ENCODE results near the gene GOLGA8H. TPM values are rescaled to one million over a fixed set of nuclear protein-coding genes. Genes with fewer than 3 reads are reported as not detected.
"Not testable (repeated sequence)": the region's sequence is repeated elsewhere in the genome, so short reads cannot be mapped to it uniquely, and the experiment has no call there.

Gene GOLGA8H, protein sequence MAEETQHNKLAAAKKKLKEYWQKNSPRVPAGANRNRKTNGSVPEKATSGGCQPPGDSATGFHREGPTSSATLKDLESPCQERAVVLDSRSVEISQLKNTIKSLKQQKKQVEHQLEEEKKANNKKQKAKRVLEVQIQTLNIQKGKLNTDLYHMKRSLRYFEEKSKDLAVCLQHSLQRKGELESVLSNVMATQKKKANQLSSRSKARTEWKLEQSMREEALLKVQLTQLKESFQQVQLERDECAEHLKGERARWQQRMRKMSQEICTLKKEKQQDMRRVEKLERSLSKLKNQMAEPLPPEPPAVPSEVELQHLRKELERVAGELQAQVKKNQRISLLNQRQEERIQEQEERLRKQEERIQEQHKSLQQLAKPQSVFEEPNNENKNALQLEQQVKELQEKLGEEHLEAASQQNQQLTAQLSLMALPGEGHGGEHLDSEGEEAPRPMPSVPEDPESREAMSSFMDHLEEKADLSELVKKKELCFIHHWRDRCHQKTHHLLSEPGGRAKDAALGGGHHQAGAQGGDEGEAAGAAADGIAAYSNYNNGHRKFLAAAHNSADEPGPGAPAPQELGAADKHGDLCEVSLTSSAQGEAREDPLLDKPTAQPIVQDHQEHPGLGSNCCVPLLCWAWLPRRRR
- not detected in 2 replicates for total RNA-seq (2014; rRNA removed; shearing (Covaris generic); ENCODE audit: low replicate concordance)

DNA sequence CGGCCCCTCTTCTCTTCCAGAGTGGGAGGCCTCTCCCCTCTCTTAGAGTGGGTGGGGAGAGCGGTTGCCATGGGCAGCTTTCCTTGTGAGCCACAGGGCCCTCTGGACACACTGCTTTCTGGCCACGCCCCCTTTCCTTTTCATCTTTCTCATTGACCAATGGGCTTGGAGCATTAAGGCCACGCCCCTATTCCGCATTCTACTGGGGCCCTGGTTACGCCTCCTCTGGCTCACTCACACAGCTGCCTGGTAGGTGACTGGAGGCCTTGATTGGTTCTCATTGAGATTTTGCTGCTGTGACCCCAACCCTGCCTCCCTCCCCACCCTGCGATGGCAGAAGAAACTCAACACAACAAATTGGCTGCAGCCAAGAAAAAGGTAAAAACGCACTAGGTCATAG, at the start of gene GOLGA8H:
TSS of gene GOLGA8H (plus strand) at position 233 of the 400 bp plus-strand sequence. CDS start at position 331, 98 bp downstream.
- not testable (repeated sequence) for H3K9ac ChIP-seq (ENCODE audit: low read length); H3K4me2 ChIP-seq (ENCODE audit: low read depth, low read length, poor library complexity, severe bottlenecking); H3K4me3 ChIP-seq (ENCODE audit: low read length); H3K27ac ChIP-seq (ENCODE audit: low read length); H3K9me2 ChIP-seq (replicated peaks; ENCODE audit: insufficient read depth, low read length); H3K27me3 ChIP-seq (ENCODE audit: low read length); H4K20me1 ChIP-seq (ENCODE audit: insufficient read depth, low read depth, low read length); H3K9me3 ChIP-seq (ENCODE audit: low read length); H3K79me2 ChIP-seq (ENCODE audit: low read length); H2AFZ ChIP-seq (ENCODE audit: low read length); H3K36me3 ChIP-seq (ENCODE audit: insufficient read depth, low read length); H3K4me1 ChIP-seq (ENCODE audit: low read length)
- DNase-seq = peak; percentile 59

GRCh38 chr15:30566949-30567348, 36.9 kb upstream of the GOLGA8H start:
- H3K79me2 ChIP-seq (ENCODE audit: low read length); H3K4me1 ChIP-seq (ENCODE audit: low read length); H3K36me3 ChIP-seq (ENCODE audit: insufficient read depth, low read length); H3K4me2 ChIP-seq (ENCODE audit: low read depth, low read length, poor library complexity, severe bottlenecking); H3K27me3 ChIP-seq (ENCODE audit: low read length); H4K20me1 ChIP-seq (ENCODE audit: insufficient read depth, low read depth, low read length); H3K27ac ChIP-seq (ENCODE audit: low read length); H3K9me3 ChIP-seq (ENCODE audit: low read length); H3K9ac ChIP-seq (ENCODE audit: low read length); H2AFZ ChIP-seq (ENCODE audit: low read length); H3K4me3 ChIP-seq (ENCODE audit: low read length); H3K9me2 ChIP-seq (replicated peaks; ENCODE audit: insufficient read depth, low read length): not testable (repeated sequence)
- DNase-seq = peak; percentile 37

- H3K9me2 ChIP-seq (replicated peaks; ENCODE audit: insufficient read depth, low read length); H4K20me1 ChIP-seq (ENCODE audit: insufficient read depth, low read depth, low read length); H3K4me2 ChIP-seq (ENCODE audit: low read depth, low read length, poor library complexity, severe bottlenecking); H3K27ac ChIP-seq (ENCODE audit: low read length); H3K9ac ChIP-seq (ENCODE audit: low read length); DNase-seq; H3K4me1 ChIP-seq (ENCODE audit: low read length); H3K9me3 ChIP-seq (ENCODE audit: low read length); H2AFZ ChIP-seq (ENCODE audit: low read length); H3K4me3 ChIP-seq (ENCODE audit: low read length); H3K79me2 ChIP-seq (ENCODE audit: low read length); H3K27me3 ChIP-seq (ENCODE audit: low read length); H3K36me3 ChIP-seq (ENCODE audit: insufficient read depth, low read length): not testable (repeated sequence)
These were observed 30.8 kb upstream of the GOLGA8H start for GRCh38 chr15:30573012-30573491.

GRCh38 chr15:30579394-30579970, 24.3 kb upstream of the GOLGA8H start:
- H3K36me3 ChIP-seq (ENCODE audit: insufficient read depth, low read length); H4K20me1 ChIP-seq (ENCODE audit: insufficient read depth, low read depth, low read length); H3K9ac ChIP-seq (ENCODE audit: low read length); H3K4me1 ChIP-seq (ENCODE audit: low read length); H3K9me2 ChIP-seq (replicated peaks; ENCODE audit: insufficient read depth, low read length); H2AFZ ChIP-seq (ENCODE audit: low read length); H3K79me2 ChIP-seq (ENCODE audit: low read length); H3K27ac ChIP-seq (ENCODE audit: low read length); DNase-seq; H3K4me3 ChIP-seq (ENCODE audit: low read length); H3K4me2 ChIP-seq (ENCODE audit: low read depth, low read length, poor library complexity, severe bottlenecking); H3K27me3 ChIP-seq (ENCODE audit: low read length); H3K9me3 ChIP-seq (ENCODE audit: low read length): not testable (repeated sequence)

GRCh38 chr15:30580716-30581115, 23.1 kb upstream of the GOLGA8H start:
- not testable (repeated sequence) for H3K4me3 ChIP-seq (ENCODE audit: low read length); DNase-seq; H3K9ac ChIP-seq (ENCODE audit: low read length); H3K4me2 ChIP-seq (ENCODE audit: low read depth, low read length, poor library complexity, severe bottlenecking); H3K27ac ChIP-seq (ENCODE audit: low read length); H3K27me3 ChIP-seq (ENCODE audit: low read length); H3K9me3 ChIP-seq (ENCODE audit: low read length); H3K4me1 ChIP-seq (ENCODE audit: low read length); H3K9me2 ChIP-seq (replicated peaks; ENCODE audit: insufficient read depth, low read length); H3K79me2 ChIP-seq (ENCODE audit: low read length); H3K36me3 ChIP-seq (ENCODE audit: insufficient read depth, low read length); H4K20me1 ChIP-seq (ENCODE audit: insufficient read depth, low read depth, low read length); H2AFZ ChIP-seq (ENCODE audit: low read length)

DNA sequence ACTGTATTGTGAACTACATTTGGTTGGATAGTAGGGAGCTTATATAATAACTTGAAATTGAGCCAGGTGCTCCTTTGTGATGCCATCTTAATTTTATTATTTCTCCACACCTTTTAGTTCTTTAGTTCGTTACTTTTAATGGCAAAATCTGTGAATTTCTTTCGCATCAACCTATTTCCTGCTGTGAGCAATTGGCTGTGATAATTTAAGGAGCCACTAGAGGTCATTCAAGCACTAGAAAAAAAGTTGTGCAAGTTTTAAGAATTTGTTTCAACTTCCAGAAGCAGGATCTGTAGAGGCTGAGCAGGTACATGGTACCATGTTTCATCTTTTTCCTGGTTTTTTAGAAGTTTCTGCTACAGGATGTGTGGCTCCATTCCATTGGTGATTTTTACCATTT, 4.9 kb upstream of the GOLGA8H start:
- not testable (repeated sequence) for H3K4me3 ChIP-seq (ENCODE audit: low read length); DNase-seq; H3K9ac ChIP-seq (ENCODE audit: low read length); H3K79me2 ChIP-seq (ENCODE audit: low read length); H3K9me3 ChIP-seq (ENCODE audit: low read length); H2AFZ ChIP-seq (ENCODE audit: low read length); H3K36me3 ChIP-seq (ENCODE audit: insufficient read depth, low read length); H4K20me1 ChIP-seq (ENCODE audit: insufficient read depth, low read depth, low read length); H3K27ac ChIP-seq (ENCODE audit: low read length); H3K4me2 ChIP-seq (ENCODE audit: low read depth, low read length, poor library complexity, severe bottlenecking); H3K9me2 ChIP-seq (replicated peaks; ENCODE audit: insufficient read depth, low read length); H3K4me1 ChIP-seq (ENCODE audit: low read length); H3K27me3 ChIP-seq (ENCODE audit: low read length)

DNA sequence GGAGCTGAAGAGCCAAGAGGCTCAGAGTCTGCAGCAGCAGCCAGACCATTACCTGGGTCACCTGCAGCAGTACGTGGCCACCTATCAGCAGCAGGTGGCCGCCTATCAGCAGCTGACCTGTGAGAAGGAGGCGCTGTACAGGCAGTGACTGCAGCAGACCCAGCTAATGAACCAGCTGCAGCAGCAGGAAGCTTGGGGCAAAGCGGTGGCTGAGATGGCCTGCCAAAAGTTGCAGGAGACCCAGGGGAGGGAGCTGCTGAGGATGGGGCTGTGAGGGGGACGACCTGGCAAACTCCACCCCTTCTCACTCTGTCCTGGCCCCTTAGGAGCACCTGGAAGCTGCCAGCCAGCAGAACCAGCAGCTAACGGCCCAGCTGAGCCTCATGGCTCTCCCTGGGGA, 8.4 kb downstream of the GOLGA8H start:
- H3K9me2 ChIP-seq (replicated peaks; ENCODE audit: insufficient read depth, low read length); H3K4me3 ChIP-seq (ENCODE audit: low read length); H3K9me3 ChIP-seq (ENCODE audit: low read length); H4K20me1 ChIP-seq (ENCODE audit: insufficient read depth, low read depth, low read length); H2AFZ ChIP-seq (ENCODE audit: low read length); H3K9ac ChIP-seq (ENCODE audit: low read length); H3K4me2 ChIP-seq (ENCODE audit: low read depth, low read length, poor library complexity, severe bottlenecking); H3K79me2 ChIP-seq (ENCODE audit: low read length); H3K27me3 ChIP-seq (ENCODE audit: low read length); H3K4me1 ChIP-seq (ENCODE audit: low read length); DNase-seq; H3K27ac ChIP-seq (ENCODE audit: low read length); H3K36me3 ChIP-seq (ENCODE audit: insufficient read depth, low read length): not testable (repeated sequence)

DNA sequence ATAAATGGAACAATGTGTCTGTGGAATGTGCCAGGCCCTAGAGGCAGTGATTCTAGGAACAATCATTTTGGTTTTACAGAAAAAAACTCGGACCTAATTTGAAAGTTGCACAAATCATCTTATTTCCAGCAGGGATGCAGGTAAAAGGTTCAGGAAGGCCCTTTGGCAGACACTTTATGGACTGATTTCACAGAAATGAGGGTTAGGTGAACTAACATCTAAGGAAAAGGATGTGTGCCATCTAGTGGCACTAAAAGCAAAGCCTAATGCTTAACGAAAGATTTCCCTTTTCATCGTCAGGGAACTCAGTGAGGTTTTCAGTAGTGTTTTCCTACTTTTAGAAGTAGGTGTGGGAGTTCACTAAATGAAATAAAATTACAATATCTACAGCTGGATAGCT, 17.5 kb downstream of the GOLGA8H start:
- H3K27ac ChIP-seq (ENCODE audit: low read length); H3K36me3 ChIP-seq (ENCODE audit: insufficient read depth, low read length); H2AFZ ChIP-seq (ENCODE audit: low read length); H3K4me2 ChIP-seq (ENCODE audit: low read depth, low read length, poor library complexity, severe bottlenecking); H3K4me1 ChIP-seq (ENCODE audit: low read length); H3K9ac ChIP-seq (ENCODE audit: low read length); H3K9me2 ChIP-seq (replicated peaks; ENCODE audit: insufficient read depth, low read length); H3K9me3 ChIP-seq (ENCODE audit: low read length); H3K79me2 ChIP-seq (ENCODE audit: low read length); H4K20me1 ChIP-seq (ENCODE audit: insufficient read depth, low read depth, low read length); H3K4me3 ChIP-seq (ENCODE audit: low read length); H3K27me3 ChIP-seq (ENCODE audit: low read length): not testable (repeated sequence)
- peak; percentile 41 for DNase-seq
